NCI-H526 treated with DMSO at 0.1 percent for 48 hours (cell line): ENCODE measurements around the gene LYPD4.

Source experiments
- DNase-seq: peaks from one replicate; lab custom pipeline; 2025; lab: John Stamatoyannopoulos, UW

LYPD4 gene

DNA sequence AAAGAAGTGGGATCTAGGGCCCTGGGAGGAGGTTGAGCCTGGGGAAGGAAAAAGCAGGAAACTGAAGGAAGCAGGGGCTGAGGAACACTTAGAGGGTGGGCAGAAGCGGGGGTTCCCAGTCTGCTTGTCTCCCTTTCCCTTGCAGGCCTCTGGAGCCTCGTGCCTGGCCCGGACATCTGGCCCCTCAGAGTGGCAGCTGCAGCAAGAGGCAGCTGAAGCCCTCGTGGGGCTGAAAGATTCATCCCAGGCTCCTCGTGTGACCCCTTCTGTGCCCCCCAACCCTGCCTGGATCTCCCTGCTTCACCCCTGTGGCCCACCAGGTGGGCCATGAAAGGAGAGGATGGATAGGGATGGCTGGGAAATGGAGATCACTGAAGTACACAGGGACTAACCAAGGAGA, 5.9 kb upstream of the LYPD4 start:
- no peak for DNase-seq

- DNase-seq: no peak
Measured at GRCh38 chr19:41849067-41849466, 4.6 kb upstream of the LYPD4 start.

DNA sequence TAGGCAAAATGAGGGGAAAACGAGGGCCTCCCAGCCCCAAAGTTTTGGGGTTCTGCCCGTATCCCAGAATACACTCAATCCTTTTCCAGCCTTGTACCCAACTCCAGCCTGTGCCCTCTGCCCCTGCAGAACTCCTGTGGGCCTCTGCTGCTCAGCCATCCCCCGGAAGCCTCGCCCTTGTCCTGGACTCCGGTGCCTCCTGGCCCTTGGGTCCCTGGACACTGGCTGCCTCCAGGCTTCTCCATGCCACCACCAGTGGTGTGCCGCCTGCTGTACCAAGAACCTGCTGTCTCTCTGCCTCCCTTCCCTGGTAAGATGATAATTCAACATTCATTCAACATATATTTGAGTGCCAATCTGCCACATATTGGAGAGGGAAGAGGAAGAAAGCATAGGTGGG, 4.2 kb upstream of the LYPD4 start:
- no peak for DNase-seq

DNA sequence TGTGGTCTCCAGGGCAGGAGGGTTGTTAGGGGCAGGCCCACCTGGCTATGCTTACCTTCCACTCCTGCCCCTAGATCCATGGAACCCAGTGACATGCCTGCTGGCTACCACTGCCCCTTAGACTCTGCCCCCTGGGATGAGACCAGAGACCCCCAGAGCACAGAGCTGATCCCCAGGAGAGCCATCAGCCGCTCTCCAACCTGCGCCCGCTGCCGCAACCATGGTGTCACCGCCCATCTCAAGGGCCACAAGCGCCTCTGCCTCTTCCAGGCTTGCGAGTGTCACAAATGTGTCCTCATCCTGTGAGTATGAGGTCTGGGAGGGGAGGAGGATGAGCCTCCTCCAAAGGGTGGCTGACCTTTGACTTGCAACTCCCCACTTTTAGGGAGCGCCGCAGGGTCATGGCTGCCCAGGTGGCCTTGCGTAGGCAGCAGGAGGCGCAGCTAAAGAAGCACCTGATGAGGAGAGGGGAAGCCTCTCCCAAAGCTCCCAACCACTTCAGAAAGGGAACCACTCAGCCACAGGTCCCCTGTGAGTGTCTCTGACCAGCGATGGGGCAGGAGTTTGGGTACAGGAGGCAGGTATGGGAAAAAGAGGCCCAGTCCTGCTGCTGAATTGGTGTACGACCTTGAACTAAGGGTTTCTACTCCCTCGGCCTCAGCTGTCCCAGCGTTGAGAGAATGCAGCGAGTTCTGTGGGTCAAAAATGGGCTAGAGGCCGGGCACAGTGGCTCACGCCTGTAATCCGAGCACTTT, 3.0 kb upstream of the LYPD4 start:
- no peak for DNase-seq

- no peak for DNase-seq
Measured at GRCh38 chr19:41845051-41845590, 638 bp upstream of the LYPD4 start.

DNA sequence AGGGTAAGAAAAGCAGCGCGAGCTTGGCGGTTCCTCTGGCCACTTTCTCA, 343 bp upstream of the LYPD4 start, which contains the start of gene DMRTC2:
Gene DMRTC2 (plus strand): TSS at position 42 of the 50 bp plus-strand sequence. CDS start 2,387 bp downstream, outside the sequence.
- no peak for DNase-seq

GRCh38 chr19:41843371-41843770, 1.1 kb downstream of the LYPD4 start:
- no peak for DNase-seq

GRCh38 chr19:41839211-41839610, 5.3 kb downstream of the LYPD4 start:
- DNase-seq: no peak

GRCh38 chr19:41837981-41838708, 6.3 kb downstream of the LYPD4 start:
- no peak for DNase-seq

DNA sequence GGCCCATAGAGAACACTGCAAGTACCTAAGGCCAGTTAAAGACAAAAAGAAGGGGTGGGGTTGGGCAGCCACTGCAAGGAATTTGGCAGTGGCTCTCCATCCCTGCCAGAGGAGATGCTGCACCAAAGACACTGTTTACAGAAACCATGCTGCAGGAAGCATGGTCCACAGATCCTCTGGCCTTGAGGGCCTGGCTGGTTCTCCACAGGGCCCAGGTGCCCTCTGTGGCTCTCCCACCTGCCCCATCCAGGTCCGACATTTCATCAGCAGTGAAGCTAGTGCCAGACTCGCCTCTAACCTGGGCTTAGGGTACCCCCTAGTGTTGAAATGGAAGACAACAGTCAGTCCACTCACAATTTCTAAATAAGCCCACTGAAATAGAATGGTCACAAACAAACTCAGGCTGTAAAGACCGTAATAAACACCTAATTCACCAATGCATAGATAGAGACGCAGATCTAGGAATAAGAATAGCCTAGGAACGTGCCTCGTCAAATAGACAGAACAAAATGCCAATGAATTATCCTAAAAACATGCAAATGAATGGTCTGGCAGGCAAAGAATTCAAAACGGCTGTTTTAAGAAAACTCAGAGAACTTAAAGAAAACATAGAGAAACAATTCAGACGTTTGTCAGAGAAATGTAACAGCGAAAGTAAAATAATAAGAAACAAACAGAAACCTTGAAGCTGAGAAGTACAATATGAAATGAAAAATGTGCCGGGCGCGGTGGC, 23.3 kb downstream of the LYPD4 start:
- DNase-seq: peak; percentile 62

DNA sequence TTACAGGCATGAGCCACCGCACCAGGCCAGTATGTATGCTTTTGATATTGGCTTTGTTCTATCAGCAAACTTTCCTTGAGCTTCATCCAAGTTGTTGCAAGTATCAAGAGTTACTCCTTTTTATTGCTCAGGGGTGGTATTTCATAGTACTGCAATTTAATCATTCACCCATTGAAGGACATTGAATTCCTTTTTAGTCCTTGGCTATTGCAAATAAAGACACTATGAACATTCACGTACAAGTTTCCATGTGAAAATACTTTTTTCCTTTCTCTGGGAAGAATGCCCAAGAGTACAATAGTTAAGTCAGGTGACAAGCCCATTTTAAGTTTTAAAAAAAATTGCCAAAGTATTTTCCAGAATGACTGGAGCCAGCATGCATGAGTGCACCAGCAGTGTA, 27.7 kb downstream of the LYPD4 start:
- DNase-seq: no peak

- DNase-seq: no peak
Measured at GRCh38 chr19:41815301-41815700, 29.2 kb downstream of the LYPD4 start.

DNA sequence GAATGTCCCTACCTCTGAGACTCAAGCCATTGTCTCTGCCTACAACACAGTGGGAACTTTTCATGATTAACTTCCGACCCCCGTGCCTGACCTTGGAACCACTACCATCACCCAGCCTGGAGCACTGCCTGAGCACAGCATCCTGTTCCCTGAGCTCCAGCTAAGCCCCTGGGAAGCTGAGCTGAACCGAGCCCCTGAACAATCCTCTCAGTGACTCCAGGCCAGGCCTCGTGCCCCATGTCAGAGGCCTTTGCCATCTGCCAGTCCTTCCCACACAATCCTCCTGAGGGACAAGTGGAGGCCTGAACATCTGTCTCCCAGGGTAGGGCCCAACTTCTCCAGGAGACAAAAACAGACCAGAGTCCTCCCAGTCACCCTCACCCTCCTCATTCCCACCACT, 30.6 kb downstream of the LYPD4 start:
- no peak for DNase-seq

GRCh38 chr19:41811981-41812380, 32.5 kb downstream of the LYPD4 start:
- no peak for DNase-seq

DNA sequence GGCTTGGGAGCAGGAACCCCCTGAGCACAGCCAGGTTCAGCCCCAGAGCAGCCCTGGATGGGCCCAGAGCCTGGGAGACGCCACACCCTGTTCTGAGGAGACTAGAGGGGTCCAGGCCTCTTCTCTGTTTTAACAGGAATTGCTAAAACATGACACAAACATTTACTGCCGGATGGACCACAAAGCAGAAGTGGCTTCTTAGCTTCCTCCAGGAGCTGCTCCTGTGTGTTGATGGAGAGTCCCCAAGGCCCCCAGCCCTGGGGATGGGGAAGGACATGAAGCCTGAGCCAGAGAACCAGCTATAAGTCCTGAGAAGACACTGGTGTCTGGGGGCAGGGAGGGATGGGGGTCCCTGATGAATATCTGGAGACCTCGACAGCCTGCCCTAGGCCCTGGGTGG, 33.4 kb downstream of the LYPD4 start:
- no peak for DNase-seq

- DNase-seq: no peak
Measured at GRCh38 chr19:41810301-41810700, 34.2 kb downstream of the LYPD4 start.

GRCh38 chr19:41808663-41809566, 35.6 kb downstream of the LYPD4 start:
- no peak for DNase-seq

DNA sequence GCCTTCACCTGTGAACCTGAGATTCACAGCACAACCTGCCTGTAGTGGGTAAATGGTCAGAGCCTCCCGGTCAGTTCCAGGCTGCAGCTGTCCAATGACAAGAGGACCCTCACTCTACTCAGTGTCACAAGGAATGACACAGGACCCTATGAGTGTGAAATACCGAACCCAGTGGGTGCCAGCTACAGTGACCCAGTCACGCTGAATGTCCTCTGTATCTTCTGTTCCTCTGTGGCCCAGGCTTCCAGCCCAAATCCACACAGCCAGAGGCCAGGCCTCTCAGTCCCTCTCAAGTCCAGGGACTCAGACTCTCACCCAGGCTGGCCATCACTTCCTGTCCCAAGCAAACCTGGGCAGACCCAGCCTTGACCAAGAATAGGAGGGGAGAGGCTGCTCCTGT, 37.3 kb downstream of the LYPD4 start:
- no peak for DNase-seq

- DNase-seq: no peak
Measured at GRCh38 chr19:41804336-41804735, 40.1 kb downstream of the LYPD4 start.

- no peak for DNase-seq
Measured at GRCh38 chr19:41802770-41803169, 41.7 kb downstream of the LYPD4 start.

DNA sequence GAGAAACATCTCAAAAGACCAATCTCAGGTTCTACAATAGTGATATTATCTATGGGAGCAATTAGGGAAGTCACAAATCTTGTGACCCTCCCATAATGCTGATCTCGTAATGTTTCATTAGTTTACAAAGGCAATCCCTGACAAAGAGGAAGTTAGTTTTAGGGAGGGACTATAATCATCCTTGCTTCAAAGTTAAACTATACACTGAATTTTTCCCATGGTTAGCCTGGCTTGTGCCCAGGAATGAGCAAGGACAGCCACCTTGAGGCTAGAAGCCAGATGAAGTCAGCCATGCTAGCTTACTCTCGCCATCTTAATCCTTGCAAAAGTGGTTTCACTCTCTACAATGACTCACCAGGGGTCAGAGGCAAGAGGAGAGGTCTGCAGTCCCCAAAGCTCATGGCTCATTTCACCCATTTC, 42.7 kb downstream of the LYPD4 start:
- no peak for DNase-seq

DNA sequence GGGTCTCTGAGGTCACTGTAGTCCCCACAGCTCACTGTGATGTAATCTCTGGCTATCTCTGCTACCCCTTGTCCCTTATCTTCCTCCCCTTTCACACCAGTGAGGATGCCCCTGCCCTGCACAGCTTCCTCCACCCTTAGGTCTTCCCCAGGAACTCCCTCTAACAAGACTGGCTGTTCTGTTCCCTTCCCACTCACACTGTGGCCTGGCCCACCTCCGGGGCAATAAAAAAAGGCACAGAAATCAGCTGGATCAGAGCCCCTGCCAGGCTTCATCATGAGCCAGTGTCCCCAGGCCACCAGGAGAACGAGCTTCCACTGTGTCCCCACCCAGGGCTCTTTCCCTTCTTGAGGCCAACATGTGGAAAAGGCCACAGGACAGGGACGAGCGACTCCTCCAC, 43.5 kb downstream of the LYPD4 start:
- no peak for DNase-seq
